ENCODE measurements around the gene ZNF77.

DNA sequence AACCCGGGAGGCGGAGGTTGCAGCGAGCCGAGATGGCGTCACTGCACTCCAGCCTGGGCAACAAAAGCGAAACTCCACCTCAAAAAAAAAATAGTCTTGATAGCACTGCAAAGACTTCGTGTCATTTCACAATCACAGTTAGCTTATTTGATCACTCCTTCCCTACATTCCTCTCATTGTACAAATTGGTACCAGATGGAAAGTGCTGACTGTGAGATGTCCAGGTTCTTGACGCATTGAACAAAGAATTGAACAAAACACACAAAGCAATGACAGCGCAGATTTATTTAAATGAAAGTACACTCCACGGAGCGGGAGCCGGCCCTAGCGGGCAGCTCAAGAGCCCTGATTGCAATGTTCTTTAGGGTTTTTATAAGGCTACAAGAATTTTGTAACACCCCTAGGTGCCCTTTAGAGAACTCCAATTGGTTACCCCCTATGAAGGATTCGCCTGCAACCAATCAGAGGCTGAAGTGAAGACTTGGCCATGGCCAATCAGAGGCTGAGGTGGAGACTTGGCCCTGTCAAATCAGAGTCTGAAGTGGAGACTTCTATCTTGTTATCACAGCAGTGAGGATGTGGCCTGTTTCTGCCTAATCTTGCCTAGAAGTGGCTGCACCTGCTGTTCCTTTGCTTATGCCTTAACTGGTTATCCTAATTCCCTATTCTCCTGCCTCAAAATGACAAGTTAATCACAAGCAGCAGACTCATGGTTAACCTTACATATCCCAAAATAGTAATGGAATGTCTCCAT lies 60.9 kb downstream of the ZNF77 start:
- TF ChIP-seq, protein P1, sequence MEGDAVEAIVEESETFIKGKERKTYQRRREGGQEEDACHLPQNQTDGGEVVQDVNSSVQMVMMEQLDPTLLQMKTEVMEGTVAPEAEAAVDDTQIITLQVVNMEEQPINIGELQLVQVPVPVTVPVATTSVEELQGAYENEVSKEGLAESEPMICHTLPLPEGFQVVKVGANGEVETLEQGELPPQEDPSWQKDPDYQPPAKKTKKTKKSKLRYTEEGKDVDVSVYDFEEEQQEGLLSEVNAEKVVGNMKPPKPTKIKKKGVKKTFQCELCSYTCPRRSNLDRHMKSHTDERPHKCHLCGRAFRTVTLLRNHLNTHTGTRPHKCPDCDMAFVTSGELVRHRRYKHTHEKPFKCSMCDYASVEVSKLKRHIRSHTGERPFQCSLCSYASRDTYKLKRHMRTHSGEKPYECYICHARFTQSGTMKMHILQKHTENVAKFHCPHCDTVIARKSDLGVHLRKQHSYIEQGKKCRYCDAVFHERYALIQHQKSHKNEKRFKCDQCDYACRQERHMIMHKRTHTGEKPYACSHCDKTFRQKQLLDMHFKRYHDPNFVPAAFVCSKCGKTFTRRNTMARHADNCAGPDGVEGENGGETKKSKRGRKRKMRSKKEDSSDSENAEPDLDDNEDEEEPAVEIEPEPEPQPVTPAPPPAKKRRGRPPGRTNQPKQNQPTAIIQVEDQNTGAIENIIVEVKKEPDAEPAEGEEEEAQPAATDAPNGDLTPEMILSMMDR (IDR thresholded peaks at IDR 0.05): no peak
- TF ChIP-seq POLR2A (IDR thresholded peaks at IDR 0.05): no peak
